Fibroblast of villous mesenchyme (primary cell): ENCODE measurements around the gene ARHGEF11. TPM values are rescaled to one million over a fixed set of nuclear protein-coding genes. Genes with fewer than 3 reads are reported as not detected.

Experiments used
- DNase-seq: peaks from one replicate; pipeline ENCODE4 v3.0.0-alpha.2; 2010; ENCODE audit warnings: low read depth
- H3K4me3 ChIP-seq: 2 replicates; pipeline ENCODE4 v1.5.1; 2011; ENCODE audit warnings: low read depth, mild to moderate bottlenecking, low read length
- CTCF ChIP-seq: IDR thresholded peaks from 2 replicates; pipeline ENCODE4 v1.5.1; 2012; ENCODE audit warnings: low read depth, mild to moderate bottlenecking, low read length; ENCODE audit not compliant: insufficient read depth
- total RNA-seq: library from RNA; depleted of rRNA; stranded (reverse); fragments of >200 nt; gene quantifications from 2 replicates; pipeline ENCODE4 v1.2.3, GENCODE V29; 2012

Gene ARHGEF11
- total RNA-seq, 1 donor = 34.1 TPM

GRCh38 chr1:156936721-156937220 lies 108.8 kb downstream of the ARHGEF11 start:
- TF ChIP-seq CTCF = no peak
- DNase-seq = no peak
- H3K4me3 ChIP-seq = no peak overlapping the region

- no peak for TF ChIP-seq CTCF
- no peak overlapping the region for H3K4me3 ChIP-seq
- no peak for DNase-seq
Measured at GRCh38 chr1:156936191-156936590, 109.4 kb downstream of the ARHGEF11 start.

GRCh38 chr1:156935505-156936128 lies 109.9 kb downstream of the ARHGEF11 start:
- no peak overlapping the region for H3K4me3 ChIP-seq
- no peak for DNase-seq
- TF ChIP-seq CTCF = no peak

- no peak for DNase-seq
- no peak for TF ChIP-seq CTCF
- no peak overlapping the region for H3K4me3 ChIP-seq
Measured at GRCh38 chr1:156933136-156933535, 112.4 kb downstream of the ARHGEF11 start.

GRCh38 chr1:156931974-156932710 lies 113.4 kb downstream of the ARHGEF11 start:
- H3K4me3 ChIP-seq = no peak overlapping the region
- no peak for TF ChIP-seq CTCF
- no peak for DNase-seq

- no peak for TF ChIP-seq CTCF
- H3K4me3 ChIP-seq = no peak overlapping the region
- peak; percentile 53 for DNase-seq
Measured at GRCh38 chr1:156931211-156931952, 114.2 kb downstream of the ARHGEF11 start.
